NCI-H524 treated with DMSO at 0.1 percent for 48 hours (cell line): Measurements from ENCODE around the gene CLSTN2.

Experiments
- DNase-seq: peaks from one replicate; lab custom pipeline; 2025; lab: John Stamatoyannopoulos, UW

Gene CLSTN2

GRCh38 chr3:140007081-140007480 is 72.1 kb downstream of the CLSTN2 start:
- DNase-seq: no peak

DNA sequence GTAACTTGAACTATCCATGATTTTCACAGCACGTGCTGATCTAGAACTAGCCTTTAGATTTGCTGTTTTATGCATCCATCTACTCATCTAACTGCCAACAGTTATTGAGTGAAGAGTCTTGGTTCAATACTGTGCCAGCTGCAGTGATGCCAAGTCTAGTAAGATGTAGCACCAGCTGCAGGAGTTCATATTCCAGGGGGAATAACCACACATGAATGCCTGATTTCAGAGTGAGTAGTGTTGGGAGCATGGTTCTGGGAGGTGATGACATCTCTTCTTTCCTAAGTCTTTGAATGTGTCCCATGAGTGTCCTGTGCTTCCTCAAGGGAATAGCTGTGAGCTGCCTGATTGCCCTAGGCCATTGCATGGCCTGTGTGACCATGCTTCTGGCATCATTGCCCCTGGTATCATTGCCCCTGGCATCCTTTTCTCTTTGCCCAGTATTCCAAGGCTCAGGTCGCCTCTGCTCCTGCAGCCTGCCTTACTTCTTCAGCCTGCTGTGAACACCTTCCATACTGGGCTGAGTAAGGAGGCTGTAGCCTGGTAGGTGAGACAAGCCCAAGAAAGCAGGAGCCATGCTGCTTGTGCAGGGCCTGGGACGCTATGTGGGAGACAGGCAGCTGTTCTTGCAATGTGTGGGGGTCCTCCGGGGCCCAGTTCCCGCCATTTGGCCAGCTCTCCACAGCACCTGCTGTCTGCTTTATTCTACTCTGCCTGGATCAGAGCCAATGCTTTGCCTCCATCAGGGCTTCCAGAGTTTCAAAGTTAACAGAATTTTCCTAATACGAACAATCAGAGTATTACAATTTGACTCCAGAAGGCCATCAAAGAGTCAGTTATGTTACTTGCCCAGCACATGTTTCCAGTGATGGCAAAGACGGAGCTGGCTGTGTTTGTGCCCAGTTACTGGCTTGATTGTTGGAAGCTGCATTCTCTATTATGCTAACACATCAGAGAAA is 73.2 kb downstream of the CLSTN2 start:
- peak; percentile 24 for DNase-seq

- DNase-seq: no peak
These were observed 75.4 kb downstream of the CLSTN2 start for GRCh38 chr3:140010391-140010790.

DNA sequence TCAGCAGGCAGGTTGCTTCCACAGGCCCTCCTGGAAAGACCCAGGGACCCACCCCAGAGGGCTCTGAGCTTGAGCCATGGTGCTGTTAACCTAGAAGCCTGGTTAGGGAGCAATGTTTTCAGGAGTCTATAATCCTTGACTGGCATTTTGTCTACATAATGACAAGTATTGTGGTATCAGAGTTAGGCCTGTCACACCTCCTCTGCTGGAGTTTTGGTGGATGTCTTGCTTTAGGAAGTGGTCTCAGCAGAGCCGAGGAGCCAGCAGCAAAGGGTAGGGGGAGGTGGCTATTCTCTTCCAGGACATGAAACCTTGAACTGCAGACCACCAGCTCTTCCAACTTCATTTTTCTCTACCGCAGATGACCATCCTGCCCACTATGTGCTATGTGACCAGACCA is 76.1 kb downstream of the CLSTN2 start:
- DNase-seq: no peak

DNA sequence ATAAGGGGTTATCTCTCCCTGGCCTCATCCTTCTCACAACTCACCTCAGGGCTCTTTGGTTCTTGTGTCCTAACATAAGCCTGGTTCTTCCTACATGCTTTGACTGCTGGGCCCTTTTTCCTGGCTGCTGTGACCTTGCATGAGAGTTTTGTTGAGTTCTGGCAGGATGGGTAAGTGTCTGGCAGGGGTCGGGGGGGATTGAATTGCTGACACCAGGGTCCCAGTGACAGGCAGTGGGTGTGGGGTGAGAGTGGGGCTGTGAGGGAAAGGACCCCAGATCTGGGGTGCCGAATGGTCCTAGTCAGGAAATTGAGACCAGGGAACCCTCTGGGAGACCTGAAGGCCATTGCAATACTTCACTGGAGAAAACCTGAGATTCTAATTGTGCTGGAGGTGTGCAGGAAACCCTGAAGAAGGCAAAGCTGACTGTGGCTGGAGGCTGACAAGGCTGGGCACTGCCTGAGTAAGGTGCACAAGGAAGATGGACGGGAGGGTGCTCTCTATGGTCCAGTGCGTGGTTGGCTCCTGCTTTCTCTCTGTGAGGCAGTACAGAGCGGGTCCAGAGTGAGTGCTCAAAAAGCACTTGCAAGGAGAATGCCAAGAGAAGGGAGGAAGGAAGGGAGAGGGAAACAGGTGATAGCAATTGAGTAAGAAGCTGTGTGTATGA is 76.8 kb downstream of the CLSTN2 start:
- no peak for DNase-seq

DNA sequence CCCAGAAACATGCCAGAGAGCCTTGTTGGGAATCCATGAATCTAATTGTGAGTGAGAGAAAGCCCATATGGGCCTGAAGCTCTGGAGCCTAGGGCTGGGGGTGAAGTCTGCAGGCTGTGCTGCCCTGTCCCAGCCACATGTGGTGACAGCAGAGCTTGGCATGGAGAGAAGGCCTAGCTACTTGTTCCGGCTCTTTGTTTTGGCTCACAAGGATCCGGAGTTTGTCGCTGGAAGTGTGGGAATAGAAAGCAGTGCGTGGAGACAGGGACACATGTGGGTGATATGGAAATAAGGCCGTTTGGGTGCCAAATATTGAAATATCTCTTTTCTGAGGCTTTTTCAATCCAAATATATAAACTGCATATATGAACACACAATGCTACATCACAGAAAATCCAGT is 78.2 kb downstream of the CLSTN2 start:
- DNase-seq: no peak

DNA sequence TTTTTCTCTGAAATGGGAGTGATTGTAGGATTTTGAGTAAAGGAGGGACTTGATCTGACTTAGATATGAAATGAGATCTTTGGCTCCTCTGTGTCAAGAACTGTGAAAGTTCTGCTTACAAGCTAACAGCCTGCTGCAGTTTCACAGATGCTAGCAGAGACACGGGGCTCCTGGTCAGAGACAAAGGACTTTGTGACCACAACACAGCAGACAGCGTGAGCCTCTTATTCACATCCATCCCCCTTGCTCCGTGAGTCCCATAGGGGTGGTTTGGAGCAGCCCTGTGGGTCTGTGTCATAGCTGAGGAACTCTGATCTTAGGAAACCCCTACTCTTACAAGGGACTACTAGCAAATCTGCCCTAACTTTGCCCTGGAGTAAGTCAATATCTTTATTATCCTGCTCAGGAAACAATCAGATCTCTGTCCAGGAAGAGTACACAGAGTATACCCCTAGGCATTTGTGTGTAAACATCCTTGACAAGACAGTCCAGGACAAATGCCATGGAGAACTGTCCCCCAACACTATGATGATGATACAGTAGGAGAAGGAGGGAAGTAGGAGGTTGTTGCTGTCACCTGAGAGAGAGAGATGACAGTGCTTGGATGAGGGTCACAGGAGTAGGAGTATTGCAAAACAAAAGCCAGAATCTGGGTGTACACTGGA is 80.0 kb downstream of the CLSTN2 start:
- DNase-seq: no peak

- DNase-seq: no peak
These were observed 80.8 kb downstream of the CLSTN2 start for GRCh38 chr3:140015741-140016140.

GRCh38 chr3:140018556-140018955 is 83.6 kb downstream of the CLSTN2 start:
- no peak for DNase-seq

- DNase-seq: no peak
These were observed 85.0 kb downstream of the CLSTN2 start for GRCh38 chr3:140019946-140020345.

DNA sequence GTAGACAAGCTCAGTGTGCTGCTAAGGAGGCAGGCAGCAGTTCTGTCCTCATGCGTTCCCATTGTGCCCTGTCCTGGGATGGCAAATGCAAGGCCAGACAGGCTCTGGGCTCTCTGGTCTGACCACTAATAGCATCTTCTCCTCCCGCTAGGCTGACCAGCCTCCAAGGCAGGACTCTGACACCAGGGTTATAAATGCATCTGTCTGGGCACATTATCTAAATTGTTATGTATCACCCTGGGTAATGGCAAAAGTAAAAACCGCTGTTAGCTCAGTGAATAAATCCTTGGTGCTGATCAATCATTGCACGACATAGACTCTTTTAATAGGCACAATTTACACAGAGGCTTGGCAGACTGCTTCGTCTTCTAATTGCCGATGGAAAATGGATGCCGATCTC is 85.6 kb downstream of the CLSTN2 start:
- no peak for DNase-seq

DNA sequence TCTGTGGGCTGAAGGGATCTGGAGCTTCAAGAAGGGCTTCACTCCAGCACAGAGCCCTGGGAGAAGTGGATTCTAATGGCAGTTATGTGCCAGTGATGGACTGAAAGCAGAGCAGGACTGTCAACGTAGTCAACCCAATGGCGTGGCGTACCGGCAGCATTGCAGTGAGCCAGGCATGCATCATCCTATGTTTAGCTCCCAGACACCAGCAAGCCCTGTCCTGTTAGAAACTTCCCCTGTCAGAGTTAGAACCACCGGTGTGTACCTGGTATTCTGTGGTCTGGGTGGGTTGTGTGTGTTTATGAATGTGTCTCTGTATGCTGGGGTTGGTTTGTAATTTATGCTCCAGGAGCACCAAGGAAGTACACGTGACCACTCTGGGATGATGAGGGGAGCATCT is 86.3 kb downstream of the CLSTN2 start:
- DNase-seq: no peak

DNA sequence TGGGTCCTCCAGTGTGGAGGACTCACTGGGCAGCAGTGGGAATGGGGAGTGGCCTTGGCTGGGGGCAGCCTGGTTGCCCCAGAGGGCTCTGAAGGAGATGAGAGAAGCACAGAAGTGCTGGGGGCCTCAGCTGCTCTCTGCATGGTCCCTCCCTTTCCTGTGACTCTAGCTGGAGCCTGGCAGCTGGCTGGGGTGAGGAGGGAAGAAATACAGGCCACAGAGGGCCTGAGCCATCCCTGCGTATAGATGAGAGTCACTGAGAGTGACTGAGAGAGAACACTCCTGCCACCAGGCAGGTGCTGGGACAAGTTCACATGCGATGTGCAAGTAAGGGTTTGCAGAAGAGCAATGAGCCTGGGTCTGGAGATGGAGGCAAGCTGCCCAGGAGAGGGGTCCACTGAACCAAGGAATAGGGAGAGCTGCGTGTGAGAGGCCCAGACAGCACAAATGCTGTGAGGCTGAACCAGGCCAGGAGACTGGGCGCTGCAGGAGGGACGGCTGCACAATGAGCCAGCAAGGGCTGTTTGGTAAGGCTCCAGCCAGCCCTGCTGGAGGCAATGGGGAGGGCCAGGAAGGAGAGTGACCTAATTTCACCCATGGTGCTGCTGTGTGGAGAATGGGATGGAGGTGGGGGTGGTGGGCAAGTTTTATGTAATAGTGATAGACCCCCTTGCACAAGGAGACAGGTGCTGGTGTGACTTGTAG is 87.2 kb downstream of the CLSTN2 start:
- no peak for DNase-seq

DNA sequence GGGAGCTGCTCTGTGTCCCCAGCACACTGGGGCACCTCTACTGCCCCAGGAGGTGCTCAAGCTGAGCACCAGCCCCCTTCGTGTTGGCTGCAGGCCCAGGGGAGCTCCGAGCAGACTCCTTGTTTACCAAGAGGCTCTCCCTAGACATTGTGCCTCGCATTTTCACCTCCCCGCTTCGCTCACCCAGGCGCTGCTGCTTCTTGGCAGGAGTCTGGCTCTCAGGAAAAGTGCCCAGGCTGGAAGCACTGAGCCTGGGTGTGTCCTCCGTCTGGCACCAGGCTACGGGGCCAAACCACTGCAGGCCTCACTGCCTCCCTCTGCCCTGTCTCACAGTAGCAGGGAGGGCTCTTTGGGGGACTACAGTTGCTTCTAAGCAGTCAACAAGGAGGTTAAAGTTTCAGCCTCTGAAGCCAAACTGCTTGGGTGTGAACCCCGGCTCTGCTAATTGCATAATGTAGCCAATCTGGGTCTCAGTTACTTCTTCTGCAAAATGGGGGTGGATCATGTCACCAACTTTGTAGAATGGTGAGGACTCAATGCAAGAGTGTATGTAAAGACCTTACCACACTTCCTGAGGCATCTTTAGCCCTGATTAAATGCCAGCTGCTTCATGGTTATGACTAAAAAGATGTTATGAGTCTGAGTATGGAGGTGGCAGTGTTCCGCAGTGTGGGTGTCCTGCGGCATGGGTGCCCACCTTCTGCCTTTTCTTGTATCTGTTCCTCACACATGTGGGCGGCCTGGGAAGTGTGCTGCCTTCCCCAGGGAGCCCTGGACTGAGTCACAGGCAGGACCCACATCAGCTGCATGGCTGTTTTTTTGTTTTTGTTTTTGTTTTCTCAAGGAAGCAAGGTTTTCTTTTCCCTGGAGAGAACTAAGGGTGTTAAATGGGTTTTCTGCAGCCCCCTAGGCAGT is 88.9 kb downstream of the CLSTN2 start:
- DNase-seq: no peak

DNA sequence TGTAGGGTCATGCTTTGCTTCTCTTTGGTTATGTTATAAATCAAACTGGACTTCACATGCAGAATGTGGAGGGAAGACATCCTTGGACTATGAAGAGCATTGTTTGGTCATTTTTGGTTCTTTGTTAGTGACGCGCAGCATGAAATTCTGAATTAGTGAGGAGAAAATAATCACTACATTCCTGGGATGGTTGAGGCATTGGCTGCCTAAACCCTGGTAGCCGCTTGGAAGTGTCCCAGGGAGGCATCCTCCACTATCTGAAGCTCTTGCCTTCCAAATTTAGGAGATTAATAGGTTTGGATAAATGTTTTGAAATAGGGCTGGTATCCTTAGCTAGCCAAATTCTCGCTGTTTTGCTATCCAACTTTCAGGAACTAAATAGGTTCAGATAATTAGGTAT is 96.2 kb downstream of the CLSTN2 start:
- DNase-seq: no peak

- DNase-seq: no peak
These were observed 99.1 kb downstream of the CLSTN2 start for GRCh38 chr3:140034058-140034457.

GRCh38 chr3:140035871-140036270 is 100.9 kb downstream of the CLSTN2 start:
- DNase-seq: peak; percentile 82

DNA sequence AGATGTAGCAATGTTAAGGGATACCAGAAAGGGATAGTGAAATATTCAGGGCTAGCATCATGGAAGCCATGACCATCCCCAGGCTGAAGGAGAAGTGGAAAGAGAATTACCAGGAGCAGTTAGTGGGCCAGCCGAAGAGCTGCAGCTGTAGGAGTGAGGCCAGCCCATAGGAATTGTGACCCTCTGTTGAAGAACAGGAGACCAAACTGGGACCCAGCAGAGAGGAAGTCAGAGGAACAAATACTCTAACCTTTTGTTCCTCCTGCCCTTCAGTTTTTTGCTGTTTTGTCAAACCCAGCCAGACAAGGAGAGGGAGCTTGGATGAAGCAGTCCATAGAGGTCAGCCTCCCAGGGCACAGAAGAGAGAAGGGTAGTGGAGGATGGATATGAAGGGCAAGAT is 115.4 kb downstream of the CLSTN2 start:
- DNase-seq: no peak

DNA sequence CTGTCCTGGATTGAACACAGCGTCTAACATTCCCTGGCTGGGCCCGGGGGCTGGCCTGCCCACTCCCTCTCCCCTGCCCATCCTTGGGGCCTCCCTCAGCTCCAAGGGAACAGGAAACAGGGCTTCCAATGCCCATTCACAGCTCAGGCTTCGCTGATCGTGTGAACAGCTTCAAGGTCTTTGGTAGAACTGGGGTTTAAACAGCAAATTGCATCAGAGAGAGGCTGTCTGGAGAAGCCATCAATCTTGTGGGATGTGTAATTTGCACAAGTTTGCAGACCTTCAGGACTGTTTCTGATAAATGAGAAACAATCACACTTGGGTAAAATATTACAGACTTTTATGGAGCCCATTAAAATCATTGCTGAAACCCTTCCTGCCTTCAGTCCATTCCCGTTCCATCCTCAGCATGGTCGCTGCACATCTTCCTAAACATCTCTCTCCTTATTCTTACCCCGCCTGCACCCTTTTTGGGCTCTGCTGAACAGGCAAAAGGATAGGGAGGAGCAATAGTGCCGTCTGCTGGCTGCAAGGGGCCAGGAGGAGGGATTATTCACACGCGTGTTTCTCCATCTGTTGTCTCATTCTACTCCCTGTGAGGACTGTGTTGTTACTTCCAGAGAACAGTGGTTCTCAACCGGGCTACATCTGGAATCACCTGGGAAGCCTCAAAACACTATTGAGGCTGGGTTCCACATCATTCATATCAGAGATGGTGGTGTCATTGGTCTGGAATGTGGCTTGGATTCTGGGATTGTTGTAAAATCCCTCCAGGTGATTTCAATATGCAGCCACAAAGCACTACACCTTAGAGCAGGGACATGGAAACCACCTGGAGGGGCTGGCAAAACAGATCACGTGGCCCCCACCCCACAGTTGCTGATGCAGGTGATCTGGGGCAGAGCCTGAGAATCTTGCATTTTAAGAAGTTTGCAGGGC is 116.3 kb downstream of the CLSTN2 start:
- peak; percentile 83 for DNase-seq
